Measurements from ENCODE around the gene PAX3.

GRCh38 chr2:222196159-222196558 lies 102.6 kb downstream of the PAX3 start:
- no peak for TF ChIP-seq CTCF (IDR thresholded peaks at IDR 0.05; ENCODE audit: insufficient read depth, low read length)
- TF ChIP-seq POLR2AphosphoS5 (IDR thresholded peaks at IDR 0.05; ENCODE audit: low read depth): no peak
- no peak for TF ChIP-seq REST (IDR thresholded peaks at IDR 0.05; ENCODE audit: insufficient replicate concordance, low read depth)
